Heart left ventricle (tissue), 16 donors: ENCODE data around the gene ACMSD. TPM values are rescaled to one million over a fixed set of nuclear protein-coding genes. Genes with fewer than 3 reads are reported as not detected.

Source experiments
- ATAC-seq, 4 donors: fragments of 200-7000 bp; cut with Tn5 transposase; one replicate each; pipeline ENCODE4 v1.9.1; 2020 to 2022; ENCODE audit warnings: moderate library complexity in 4 of 4, mild to moderate bottlenecking in 3 of 4, moderate number of reproducible peaks in 1 of 4
- DNase-seq, 5 donors: peaks; one replicate each; pipeline ENCODE4 v3.0.0-alpha.2; 2020
- H3K27ac ChIP-seq, 12 donors: fragments of 200-600 bp; sonication (generic) in 4 of 12; one replicate each; pipeline versions ENCODE4 v1.5.0 to v1.8.0; 2016 to 2022; ENCODE audit warnings: mild to moderate bottlenecking in 2 of 12
- H3K27me3 ChIP-seq, 9 donors: fragments of 200-600 bp; sonication (generic) in 2 of 9; one replicate each; pipeline versions ENCODE4 v1.5.1 to v1.8.0; 2016 to 2022; ENCODE audit warnings: mild to moderate bottlenecking in 3 of 9
- H3K36me3 ChIP-seq, 9 donors: fragments of 200-600 bp; sonication (generic) in 2 of 9; one replicate each; pipeline versions ENCODE4 v1.5.0 to v1.8.0; 2018 to 2022; ENCODE audit warnings: mild to moderate bottlenecking in 2 of 9
- H3K4me1 ChIP-seq, 12 donors: fragments of 200-600 bp; sonication (generic) in 4 of 12; one replicate each; pipeline versions ENCODE4 v1.5.0 to v1.8.0; 2016 to 2022; ENCODE audit warnings: mild to moderate bottlenecking in 3 of 12
- H3K4me3 ChIP-seq, 12 donors: fragments of 200-600 bp; sonication (generic) in 4 of 12; one replicate each; pipeline versions ENCODE4 v1.5.0 to v1.8.0; 2017 to 2022; ENCODE audit warnings: mild to moderate bottlenecking in 9 of 12, moderate library complexity in 4 of 12
- H3K9me3 ChIP-seq, 12 donors: fragments of 200-600 bp; sonication (generic) in 4 of 12; one replicate each; pipeline versions ENCODE4 v1.5.0 to v1.8.0; 2016 to 2022; ENCODE audit warnings: mild to moderate bottlenecking in 1 of 12
- CTCF ChIP-seq, 12 donors: fragments of 200-600 bp; sonication (generic) in 4 of 12; IDR thresholded peaks; one replicate each; pipeline versions ENCODE4 v1.5.0 to v1.8.0; 2018 to 2022; ENCODE audit warnings: antibody characterized with exemption in 12 of 12, mild to moderate bottlenecking in 5 of 12
- POLR2A ChIP-seq, 2 donors: fragments of 450-650 bp; IDR thresholded peaks; one replicate each; pipeline ENCODE4 v1.6.1; 2017; ENCODE audit warnings: antibody characterized with exemption in 2 of 2, mild to moderate bottlenecking in 2 of 2, moderate library complexity in 2 of 2
- WGBS, 4 donors: extraction: QIAGEN DNeasy Blood & Tissue Kit in 2 of 4; methylation state at CpG; one replicate each; pipeline versions ENCODE4 v1.1.5 to v1.1.7; 2013 to 2018; 5-methylcytosine and 5-hydroxymethylcytosine counted together
- intact Hi-C, 10 donors: fragments of 100-400 bp; cut with DNase I; formaldehyde crosslinking; loops; one replicate each; pipeline versions ENCODE4 v1.11.1 to v1.14.2; 2022
- polyA plus RNA-seq, 2 donors: library from polyadenylated mRNA; stranded (reverse); fragments of 200-250 nt; gene quantifications; one replicate each; pipeline ENCODE4 v1.2.3, GENCODE V29; 2013
- total RNA-seq, 9 donors: library from RNA; depleted of rRNA in 2 of 9; stranded (reverse); fragments of >200 nt in 2 of 9; fragmentation: NEBNext Ultra II Directional in 3 of 9; extraction: Animal tissue kit (Norgen Biotek cat#: 25700) in 3 of 9; gene quantifications; one replicate each; pipeline versions ENCODE4 v1.1.0 to v1.2.4, GENCODE V29; 2016 to 2023
- donor health status: ischemic (EF 13 %, LVEDD 7.1; RV severe dilation, severe dysfunction).
- donor health status: healthy with polysubstance abuse.
- donor health status: DM: no; HTN: yes; CAD: no.
- donor health status: DM: no; HTN: no; CAD: no.
- donor health status: ischemic (EF 25% LVEDD 6.9; RV normal size, moderate dysfunction).
- donor health status: ischemic (EF 25% LVEDD 5.7; RV mildly dilated, moderate dysfunction).
- donor health status: healthy.
- donor health status: DM: yes; HTN: yes; CAD: no.
- donor health status: ischemic (EF 35%, LVEDD 5.7; RV mildly dilated, moderate dysfunction).
- donor health status: nonischemic (EF 11% LVEDD 7.7; RV severe dilation, severe dysfunction).
- donor health status: DM: yes; HTN: yes; CAD: no.
- donor health status: PGD.
- donor health status: ischemic (EF 29% LVEDD 5.4; RV normal size, mild dysfunction).
- donor health status: nonischemic (EF 23%, LVEDD 6.1; RV moderate dilation, normal function).

The ACMSD gene
- total and polyA plus RNA-seq, 11 donors: not detected

GRCh38 chr2:134926231-134926931 is 88.0 kb downstream of the ACMSD start:
- 67 to 75% (median 69%) methylated on average over 3 of the region's 3 CpGs for WGBS, 4 donors
- Histone ChIP-seq H3K27me3 (no peaks in the 10 kb centered on the region), H3K9me3 (no peaks in the 10 kb centered on the region), H3K36me3 (peaks cover 0 to 28% (median 5%) of the 10 kb centered on the region in 9 donors), H3K4me3 (no peak overlapping the region), H3K4me1 (peaks cover 3 to 81% (median 63%) of the 10 kb centered on the region in 12 donors), H3K27ac (peak overlapping the region in 2 of 12 donors; percentile 2 to 47)
- TF ChIP-seq CTCF (IDR thresholded peaks at IDR 0.05): no peak
- no peak for TF ChIP-seq POLR2A (IDR thresholded peaks at IDR 0.05)
- DNase-seq: no peak
- ATAC-seq: no peak
- intact Hi-C loops: no loop called here

GRCh38 chr2:134927195-134927594 is 88.8 kb downstream of the ACMSD start:
- intact Hi-C loops: no loop called here
- H3K4me3 ChIP-seq: no peak overlapping the region
- no peak overlapping the region for H3K27ac ChIP-seq
- TF ChIP-seq POLR2A (IDR thresholded peaks at IDR 0.05): no peak
- TF ChIP-seq CTCF (IDR thresholded peaks at IDR 0.05): no peak
- DNase-seq (no peak), ATAC-seq (peak in 3 of 4 donors; percentile 32 to 52 (median 45))
- H3K27me3 ChIP-seq: no peaks in the 10 kb centered on the region
- 84 to 93% (median 92%) methylated on average over 3 of the region's 3 CpGs for WGBS, 4 donors
- no peaks in the 10 kb centered on the region for H3K9me3 ChIP-seq
- H3K36me3 ChIP-seq: peaks cover 0 to 28% (median 6%) of the 10 kb centered on the region in 9 donors
- H3K4me1 ChIP-seq: peaks cover 3 to 81% (median 56%) of the 10 kb centered on the region in 12 donors

GRCh38 chr2:134932864-134933526 is 94.6 kb downstream of the ACMSD start:
- Histone ChIP-seq H3K36me3 (peaks cover 0 to 27% (median 17%) of the 10 kb centered on the region in 9 donors), H3K4me1 (peaks cover 7 to 73% (median 49%) of the 10 kb centered on the region in 12 donors), H3K27ac (no peak overlapping the region), H3K4me3 (no peak overlapping the region), H3K9me3 (no peaks in the 10 kb centered on the region), H3K27me3 (no peaks in the 10 kb centered on the region)
- no peak for TF ChIP-seq POLR2A (IDR thresholded peaks at IDR 0.05)
- TF ChIP-seq CTCF (IDR thresholded peaks at IDR 0.05): no peak
- no peak for ATAC-seq
- 69 to 75% (median 72%) methylated on average over 3 of the region's 3 CpGs for WGBS, 4 donors
- no peak for DNase-seq
- intact Hi-C loops: no loop called here

- no peaks in the 10 kb centered on the region for H3K27me3 ChIP-seq
- H3K27ac ChIP-seq: no peak overlapping the region
- no peaks in the 10 kb centered on the region for H3K9me3 ChIP-seq
- intact Hi-C loops: no loop called here
- ATAC-seq: no peak
- H3K36me3 ChIP-seq: peaks cover 0 to 35% (median 24%) of the 10 kb centered on the region in 9 donors
- no peak for TF ChIP-seq POLR2A (IDR thresholded peaks at IDR 0.05)
- no peak for TF ChIP-seq CTCF (IDR thresholded peaks at IDR 0.05)
- WGBS, 4 donors: 91 to 100% (median 94%) methylated on average over 1 of the region's 1 CpG
- peaks cover 7 to 71% (median 48%) of the 10 kb centered on the region in 12 donors for H3K4me1 ChIP-seq
- no peak for DNase-seq
- H3K4me3 ChIP-seq: no peak overlapping the region
These were observed 95.3 kb downstream of the ACMSD start for GRCh38 chr2:134933732-134934131.
